Lower lobe of right lung (tissue), 2 donors: ENCODE data around the gene C19orf38. TPM values are rescaled to one million over a fixed set of nuclear protein-coding genes. Genes with fewer than 3 reads are reported as not detected.
"Not testable (repeated sequence)": the region's sequence is repeated elsewhere in the genome, so short reads cannot be mapped to it uniquely, and the experiment has no call there.

ENCODE experiments used
- ATAC-seq, 2 donors: fragments of 200-7000 bp; cut with Tn5 transposase; one replicate each; pipeline ENCODE4 v1.9.1; 2020 to 2022; ENCODE audit warnings: mild to moderate bottlenecking in 2 of 2, moderate library complexity in 2 of 2
- DNase-seq: peaks from one replicate; pipeline ENCODE4 v3.0.0-alpha.2; 2020
- H3K27ac ChIP-seq: fragments of 200-600 bp; one replicate; pipeline ENCODE4 v1.8.0; 2022
- H3K27me3 ChIP-seq: fragments of 200-600 bp; one replicate; pipeline ENCODE4 v1.8.0; 2022; ENCODE audit warnings: low read depth
- H3K36me3 ChIP-seq: fragments of 200-600 bp; one replicate; pipeline ENCODE4 v1.8.0; 2022; ENCODE audit warnings: mild to moderate bottlenecking
- H3K4me1 ChIP-seq: fragments of 200-600 bp; one replicate; pipeline ENCODE4 v1.8.0; 2022
- H3K4me3 ChIP-seq: fragments of 200-600 bp; one replicate; pipeline ENCODE4 v1.8.0; 2022; ENCODE audit warnings: mild to moderate bottlenecking
- H3K9me3 ChIP-seq: fragments of 200-600 bp; one replicate; pipeline ENCODE4 v1.8.0; 2022
- intact Hi-C: fragments of 100-400 bp; cut with DNase I; formaldehyde crosslinking; loops from one replicate; pipeline ENCODE4 v1.11.0; 2022
- total RNA-seq: library from RNA; stranded (reverse); fragmentation: NEBNext Ultra II Directional; extraction: Animal tissue kit (Norgen Biotek cat#: 25700); gene quantifications from one replicate; pipeline ENCODE4 v1.2.1, GENCODE V29; 2021
- TF ChIP-seq, protein P1 (sequence below): fragments of 200-600 bp; IDR thresholded peaks from one replicate; pipeline ENCODE4 v1.8.0; 2022; ENCODE audit warnings: antibody characterized with exemption, mild to moderate bottlenecking
- donor health status: DM: no; HTN: yes; CAD: no; lungs with severe emphysema.

C19orf38 gene
- total RNA-seq, 1 donor from 2014 or later: 11.7 TPM

DNA sequence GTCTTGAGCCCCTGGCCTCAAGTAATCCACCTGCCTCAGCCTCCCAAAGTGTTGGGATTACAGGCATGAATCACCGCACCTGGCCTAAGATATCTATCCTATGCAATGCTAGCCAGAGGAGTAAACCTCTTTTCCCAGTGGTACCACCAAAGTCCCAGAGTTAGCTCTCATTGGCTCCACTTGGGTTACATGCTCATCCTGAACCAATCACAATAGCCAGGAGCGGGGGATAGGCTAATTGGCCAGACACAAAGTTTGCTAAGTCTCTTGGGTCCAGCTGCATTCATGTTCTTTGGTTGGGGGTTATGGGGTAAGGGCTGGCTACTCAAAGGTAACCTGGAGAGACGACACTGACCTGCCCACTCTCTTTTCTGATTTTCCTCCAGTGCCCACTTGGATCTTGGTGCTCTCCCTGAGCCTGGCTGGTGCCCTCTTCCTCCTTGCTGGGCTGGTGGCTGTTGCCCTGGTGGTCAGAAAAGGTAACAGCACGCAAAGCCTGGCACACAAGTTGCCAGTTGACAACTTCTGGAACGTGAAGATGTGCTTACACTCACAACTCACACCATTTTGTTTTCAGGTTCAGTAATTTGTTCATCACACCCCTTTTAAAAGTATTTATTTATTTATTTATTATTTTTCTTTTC is 7.8 kb downstream of the C19orf38 start:
- Histone ChIP-seq H3K27me3 (no peaks in the 10 kb centered on the region), H3K36me3 (no peaks in the 10 kb centered on the region), H3K9me3 (no peaks in the 10 kb centered on the region), H3K27ac (no peak overlapping the region), H3K4me3 (no peak overlapping the region), H3K4me1 (no peaks in the 10 kb centered on the region)
- ATAC-seq (peak in 1 of 2 donors; percentile 59), DNase-seq (no peak)
- TF ChIP-seq, protein P1, sequence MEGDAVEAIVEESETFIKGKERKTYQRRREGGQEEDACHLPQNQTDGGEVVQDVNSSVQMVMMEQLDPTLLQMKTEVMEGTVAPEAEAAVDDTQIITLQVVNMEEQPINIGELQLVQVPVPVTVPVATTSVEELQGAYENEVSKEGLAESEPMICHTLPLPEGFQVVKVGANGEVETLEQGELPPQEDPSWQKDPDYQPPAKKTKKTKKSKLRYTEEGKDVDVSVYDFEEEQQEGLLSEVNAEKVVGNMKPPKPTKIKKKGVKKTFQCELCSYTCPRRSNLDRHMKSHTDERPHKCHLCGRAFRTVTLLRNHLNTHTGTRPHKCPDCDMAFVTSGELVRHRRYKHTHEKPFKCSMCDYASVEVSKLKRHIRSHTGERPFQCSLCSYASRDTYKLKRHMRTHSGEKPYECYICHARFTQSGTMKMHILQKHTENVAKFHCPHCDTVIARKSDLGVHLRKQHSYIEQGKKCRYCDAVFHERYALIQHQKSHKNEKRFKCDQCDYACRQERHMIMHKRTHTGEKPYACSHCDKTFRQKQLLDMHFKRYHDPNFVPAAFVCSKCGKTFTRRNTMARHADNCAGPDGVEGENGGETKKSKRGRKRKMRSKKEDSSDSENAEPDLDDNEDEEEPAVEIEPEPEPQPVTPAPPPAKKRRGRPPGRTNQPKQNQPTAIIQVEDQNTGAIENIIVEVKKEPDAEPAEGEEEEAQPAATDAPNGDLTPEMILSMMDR: peak; percentile 48
- intact Hi-C loops: no loop called here

DNA sequence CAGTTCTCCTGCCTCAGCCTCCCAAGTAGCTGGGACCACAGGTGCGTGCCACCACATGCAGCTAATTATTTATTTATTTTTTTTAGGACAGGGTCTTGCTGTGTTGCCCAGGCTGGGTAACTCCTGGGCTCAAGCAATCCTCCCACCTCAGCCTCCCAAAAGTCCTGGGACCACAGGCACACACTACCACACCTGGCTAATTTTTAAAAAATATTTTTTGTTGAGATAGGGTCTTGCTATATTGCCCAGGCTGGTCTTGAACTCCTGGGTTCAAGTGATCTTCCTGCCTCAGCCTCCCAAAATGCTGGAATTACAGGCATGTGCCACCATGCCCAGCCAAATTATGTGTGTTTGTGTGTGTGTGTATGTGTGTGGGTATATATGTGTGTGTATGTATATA is 8.7 kb downstream of the C19orf38 start:
- intact Hi-C loops, DNase-seq, H3K27me3 ChIP-seq, ATAC-seq, H3K27ac ChIP-seq, H3K36me3 ChIP-seq, H3K4me3 ChIP-seq, H3K9me3 ChIP-seq, H3K4me1 ChIP-seq: not testable (repeated sequence)

DNA sequence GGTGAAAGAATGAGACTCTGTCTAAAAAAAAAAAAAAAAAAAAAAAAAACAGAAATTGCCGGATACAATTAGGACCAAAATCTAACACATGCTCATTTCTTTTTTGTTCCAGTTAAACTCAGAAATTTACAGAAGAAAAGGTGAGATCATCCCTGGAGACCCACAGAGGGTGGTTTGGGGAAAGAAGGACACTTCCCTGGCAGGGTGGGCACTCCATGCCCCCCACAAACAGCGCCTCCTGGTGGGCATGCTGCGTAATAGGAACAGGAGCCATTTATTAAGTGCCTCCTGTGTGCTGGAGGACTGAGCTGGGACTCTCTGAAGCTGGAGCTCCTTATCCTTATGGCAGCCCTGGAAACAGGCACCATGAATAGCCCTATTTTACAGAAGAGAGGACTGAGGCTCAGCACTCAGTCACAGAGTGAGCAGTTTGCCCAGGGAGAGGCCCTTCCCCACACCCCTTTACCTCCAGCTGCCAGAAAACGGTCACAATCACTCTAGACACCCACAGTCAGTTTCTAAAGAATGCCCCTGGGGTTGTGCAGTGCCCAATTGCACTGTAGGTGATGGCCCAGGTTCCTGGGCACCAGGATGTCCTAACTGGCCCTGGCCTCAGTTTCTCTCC is 10.1 kb downstream of the C19orf38 start:
- H3K9me3 ChIP-seq: no peaks in the 10 kb centered on the region
- intact Hi-C loops: no loop called here
- TF ChIP-seq, protein P1: peak; percentile 64
- H3K27me3 ChIP-seq: no peaks in the 10 kb centered on the region
- no peak overlapping the region for H3K27ac ChIP-seq
- no peaks in the 10 kb centered on the region for H3K36me3 ChIP-seq
- ATAC-seq: peak in 1 of 2 donors; percentile 22
- no peak for DNase-seq
- H3K4me1 ChIP-seq: peaks cover 2% of the 10 kb centered on the region
- H3K4me3 ChIP-seq: no peak overlapping the region

DNA sequence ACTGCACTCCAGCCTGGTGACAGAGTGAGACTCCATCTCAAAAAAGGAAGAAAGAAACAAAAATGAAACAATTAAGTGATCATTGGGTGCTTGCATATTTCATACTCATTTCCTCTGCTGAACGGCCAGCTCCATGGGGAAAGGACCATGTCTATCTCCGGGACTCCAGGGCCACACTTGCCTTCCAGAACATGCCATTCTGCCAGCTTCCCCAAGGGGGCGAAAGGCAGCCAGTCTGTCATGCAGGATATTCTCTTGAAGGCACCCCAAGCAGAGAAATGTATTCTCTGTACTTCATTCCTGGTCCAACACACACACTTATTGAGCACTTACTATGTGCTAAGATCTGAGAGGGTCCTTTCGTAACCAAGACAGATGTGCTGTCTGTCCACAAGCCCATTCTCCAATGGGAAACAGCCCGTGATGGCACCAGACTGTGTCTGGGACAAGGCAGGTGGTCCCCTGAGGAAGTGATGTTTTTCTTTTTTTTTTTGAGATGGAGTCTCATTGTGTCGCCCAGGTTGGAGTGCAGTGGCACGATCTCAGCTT is 13.0 kb downstream of the C19orf38 start:
- Histone ChIP-seq H3K9me3 (no peaks in the 10 kb centered on the region), H3K4me1 (peaks cover 16% of the 10 kb centered on the region), H3K36me3 (no peaks in the 10 kb centered on the region), H3K4me3 (no peak overlapping the region), H3K27ac (no peak overlapping the region), H3K27me3 (no peaks in the 10 kb centered on the region)
- peak; percentile 63 for DNase-seq
- ATAC-seq: peak in 1 of 2 donors; percentile 48
- TF ChIP-seq, protein P1: peak; percentile 43
- intact Hi-C loops: no loop called here

DNA sequence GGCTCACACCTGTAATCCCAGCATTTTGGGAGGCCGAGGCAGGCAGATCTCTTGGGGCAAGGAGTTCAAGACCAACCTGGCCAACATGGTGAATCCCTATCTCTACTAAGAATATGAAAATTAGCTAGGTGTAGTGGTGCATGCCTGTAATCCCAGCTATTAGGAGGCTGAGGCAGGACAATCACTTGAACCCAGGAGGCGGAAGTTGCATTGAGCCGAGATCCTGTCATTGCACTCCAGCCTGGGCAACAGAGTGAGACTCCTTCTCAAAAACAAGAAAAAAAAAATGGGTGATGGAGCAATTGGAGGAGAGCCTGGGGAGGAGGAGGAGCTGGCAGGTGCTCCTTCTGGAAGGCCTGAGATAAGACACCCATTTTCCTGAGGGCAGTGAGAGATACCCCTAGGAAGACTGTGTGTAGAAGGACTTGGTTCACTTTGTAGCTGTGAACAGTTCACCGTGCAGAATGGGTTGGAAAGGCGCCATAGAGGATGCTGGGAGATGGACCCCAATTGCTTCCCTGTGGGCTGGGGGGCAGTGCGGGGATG is 14.4 kb downstream of the C19orf38 start:
- Histone ChIP-seq H3K27me3 (no peaks in the 10 kb centered on the region), H3K36me3 (no peaks in the 10 kb centered on the region), H3K4me1 (peaks cover 16% of the 10 kb centered on the region), H3K4me3 (no peak overlapping the region), H3K27ac (peak overlapping the region; percentile 50), H3K9me3 (no peaks in the 10 kb centered on the region)
- TF ChIP-seq, protein P1: no peak
- no peak for DNase-seq
- ATAC-seq: no peak
- intact Hi-C loops: no loop called here
